Fibroblast of peridontal ligament (primary cell): ENCODE measurements around the gene SHISA9.

Experiments used
- DNase-seq: peaks from one replicate; pipeline ENCODE4 v3.0.0-alpha.2; 2010; ENCODE audit errors: extremely low read depth

SHISA9 gene

GRCh38 chr16:13070268-13070667 is 168.9 kb downstream of the SHISA9 start:
- no peak for DNase-seq

- DNase-seq, result no peak
Measured at GRCh38 chr16:13076878-13077277, 175.5 kb downstream of the SHISA9 start.

- no peak for DNase-seq
Measured at GRCh38 chr16:13077816-13078215, 176.4 kb downstream of the SHISA9 start.

- no peak for DNase-seq
Measured at GRCh38 chr16:13080531-13080930, 179.1 kb downstream of the SHISA9 start.

GRCh38 chr16:13081825-13082331 is 180.5 kb downstream of the SHISA9 start:
- DNase-seq, result no peak

GRCh38 chr16:13083681-13084080 is 182.3 kb downstream of the SHISA9 start:
- DNase-seq, result no peak

GRCh38 chr16:13084331-13084730 is 182.9 kb downstream of the SHISA9 start:
- DNase-seq, result no peak

GRCh38 chr16:13093661-13094060 is 192.3 kb downstream of the SHISA9 start:
- DNase-seq, result no peak

GRCh38 chr16:13095061-13095460 is 193.7 kb downstream of the SHISA9 start:
- no peak for DNase-seq

GRCh38 chr16:13098536-13098935 is 197.1 kb downstream of the SHISA9 start:
- DNase-seq, result no peak

GRCh38 chr16:13099822-13100221 is 198.4 kb downstream of the SHISA9 start:
- no peak for DNase-seq

GRCh38 chr16:13100970-13101369 is 199.6 kb downstream of the SHISA9 start:
- no peak for DNase-seq

GRCh38 chr16:13101828-13102227 is 200.4 kb downstream of the SHISA9 start:
- DNase-seq, result no peak

- DNase-seq, result no peak
Measured at GRCh38 chr16:13102401-13102800, 201.0 kb downstream of the SHISA9 start.

GRCh38 chr16:13103831-13104530 is 202.6 kb downstream of the SHISA9 start:
- no peak for DNase-seq

GRCh38 chr16:13104772-13105171 is 203.4 kb downstream of the SHISA9 start:
- no peak for DNase-seq

- DNase-seq, result no peak
Measured at GRCh38 chr16:13105427-13105826, 204.0 kb downstream of the SHISA9 start.

- DNase-seq, result no peak
Measured at GRCh38 chr16:13106464-13106863, 205.1 kb downstream of the SHISA9 start.

- DNase-seq, result no peak
Measured at GRCh38 chr16:13108126-13108525, 206.7 kb downstream of the SHISA9 start.

GRCh38 chr16:13109171-13109570 is 207.8 kb downstream of the SHISA9 start:
- DNase-seq, result no peak

GRCh38 chr16:13110124-13110796 is 208.9 kb downstream of the SHISA9 start:
- DNase-seq, result no peak

GRCh38 chr16:13111747-13112146 is 210.3 kb downstream of the SHISA9 start:
- DNase-seq, result no peak

GRCh38 chr16:13113741-13114140 is 212.3 kb downstream of the SHISA9 start:
- DNase-seq, result no peak
